Uterus (tissue), 4 donors: ENCODE results near the gene TMEM178B. TPM values are rescaled to one million over a fixed set of nuclear protein-coding genes. Genes with fewer than 3 reads are reported as not detected.

Experiments used
- DNase-seq, 2 donors: peaks; one replicate each; pipeline ENCODE4 v3.0.0-alpha.2; 2019 to 2020
- H3K27ac ChIP-seq, 2 donors: fragments of 200-600 bp; sonication (generic); 1 replicate in 1 of 2; 2 replicates in 1 of 2; pipeline ENCODE4 v1.5.1; 2016 to 2018
- H3K27me3 ChIP-seq, 2 donors: fragments of 200-600 bp; sonication (generic); one replicate each; pipeline ENCODE4 v1.5.1; 2018 to 2019; ENCODE audit warnings: control low read depth in 1 of 2
- H3K36me3 ChIP-seq, 2 donors: fragments of 200-600 bp; sonication (generic); one replicate each; pipeline ENCODE4 v1.5.1; 2019; ENCODE audit warnings: control low read depth in 1 of 2
- H3K4me1 ChIP-seq, 2 donors: fragments of 200-600 bp; sonication (generic); one replicate each; pipeline ENCODE4 v1.5.1; 2018 to 2019; ENCODE audit warnings: control low read depth in 1 of 2
- H3K4me3 ChIP-seq, 2 donors: fragments of 200-600 bp; sonication (generic); 1 replicate in 1 of 2; 2 replicates in 1 of 2; pipeline ENCODE4 v1.5.1; 2018 to 2019; ENCODE audit warnings: mild to moderate bottlenecking in 1 of 2
- H3K9me3 ChIP-seq, 2 donors: fragments of 200-600 bp; sonication (generic); one replicate each; pipeline ENCODE4 v1.5.1; 2019; ENCODE audit warnings: control low read depth in 1 of 2
- POLR2A ChIP-seq, 2 donors: fragments of 450-650 bp; IDR thresholded peaks; one replicate each; pipeline ENCODE4 v1.6.1; 2016; ENCODE audit warnings: antibody characterized with exemption in 2 of 2, mild to moderate bottlenecking in 1 of 2, moderate library complexity in 1 of 2
- intact Hi-C: fragments of 100-400 bp; cut with DNase I; formaldehyde crosslinking; loops from one replicate; pipeline ENCODE4 v1.15.1; 2023; ENCODE audit warnings: low total_unique reads
- total RNA-seq, 4 donors: library from RNA; depleted of rRNA in 3 of 4; stranded (reverse); fragments of >200 nt in 3 of 4; gene quantifications; one replicate each; pipeline versions ENCODE4 v1.1.0 to v1.2.4, GENCODE V29; 2014 to 2023
- TF ChIP-seq, protein P1 (sequence below), 4 experiments: fragments of 200-600 bp in 2 of 4; fragments of 450-650 bp in 2 of 4; sonication (generic) in 2 of 4; IDR thresholded peaks; one replicate each; pipeline ENCODE4 v1.5.1; 2016 to 2019; ENCODE audit warnings: antibody characterized with exemption in 4 of 4, mild to moderate bottlenecking in 2 of 4, moderate library complexity in 1 of 4
- donor health status: DM: yes; HTN: yes; CAD: no.

The TMEM178B gene
- total RNA-seq, 4 donors from 2014 or later, result 0.76 to 3.0 TPM; not detected in 2

DNA sequence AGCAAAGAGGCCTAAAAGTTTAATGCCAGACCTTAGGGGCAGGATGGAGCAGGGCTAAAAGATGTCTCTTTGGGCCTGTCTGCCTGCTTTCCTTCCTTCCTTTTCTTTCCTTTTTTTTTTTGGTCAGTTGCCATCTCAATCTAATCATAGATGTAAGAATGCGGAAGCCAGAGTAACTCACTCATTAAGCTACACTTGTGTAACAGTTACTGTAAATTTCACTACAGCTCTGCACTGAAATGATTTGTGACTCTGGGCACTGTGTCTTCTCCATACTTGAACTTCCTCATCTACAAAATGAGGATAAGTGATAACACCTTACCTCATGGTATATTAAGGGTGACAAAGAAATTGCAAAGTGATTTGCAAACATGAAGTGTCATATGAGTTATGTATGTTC lies 401.8 kb downstream of the TMEM178B start:
- TF ChIP-seq POLR2A (IDR thresholded peaks at IDR 0.05), result no peak
- TF ChIP-seq, protein P1, sequence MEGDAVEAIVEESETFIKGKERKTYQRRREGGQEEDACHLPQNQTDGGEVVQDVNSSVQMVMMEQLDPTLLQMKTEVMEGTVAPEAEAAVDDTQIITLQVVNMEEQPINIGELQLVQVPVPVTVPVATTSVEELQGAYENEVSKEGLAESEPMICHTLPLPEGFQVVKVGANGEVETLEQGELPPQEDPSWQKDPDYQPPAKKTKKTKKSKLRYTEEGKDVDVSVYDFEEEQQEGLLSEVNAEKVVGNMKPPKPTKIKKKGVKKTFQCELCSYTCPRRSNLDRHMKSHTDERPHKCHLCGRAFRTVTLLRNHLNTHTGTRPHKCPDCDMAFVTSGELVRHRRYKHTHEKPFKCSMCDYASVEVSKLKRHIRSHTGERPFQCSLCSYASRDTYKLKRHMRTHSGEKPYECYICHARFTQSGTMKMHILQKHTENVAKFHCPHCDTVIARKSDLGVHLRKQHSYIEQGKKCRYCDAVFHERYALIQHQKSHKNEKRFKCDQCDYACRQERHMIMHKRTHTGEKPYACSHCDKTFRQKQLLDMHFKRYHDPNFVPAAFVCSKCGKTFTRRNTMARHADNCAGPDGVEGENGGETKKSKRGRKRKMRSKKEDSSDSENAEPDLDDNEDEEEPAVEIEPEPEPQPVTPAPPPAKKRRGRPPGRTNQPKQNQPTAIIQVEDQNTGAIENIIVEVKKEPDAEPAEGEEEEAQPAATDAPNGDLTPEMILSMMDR (IDR thresholded peaks at IDR 0.05), result no peak
- H3K27me3 ChIP-seq, result no peaks in the 10 kb centered on the region
- H3K9me3 ChIP-seq, result no peaks in the 10 kb centered on the region
- intact Hi-C loops, result no loop called here
- H3K36me3 ChIP-seq, result no peaks in the 10 kb centered on the region
- no peak for DNase-seq
- H3K27ac ChIP-seq, result no peak overlapping the region
- no peak overlapping the region for H3K4me3 ChIP-seq
- H3K4me1 ChIP-seq, result no peaks in the 10 kb centered on the region

- Histone ChIP-seq H3K27ac (no peak overlapping the region), H3K27me3 (no peaks in the 10 kb centered on the region), H3K4me1 (no peaks in the 10 kb centered on the region), H3K4me3 (no peak overlapping the region), H3K9me3 (no peaks in the 10 kb centered on the region), H3K36me3 (no peaks in the 10 kb centered on the region)
- no peak for DNase-seq
- no peak for TF ChIP-seq POLR2A (IDR thresholded peaks at IDR 0.05)
- TF ChIP-seq, protein P1 (IDR thresholded peaks at IDR 0.05), result no peak
- intact Hi-C loops, result no loop called here
These were observed 404.0 kb downstream of the TMEM178B start for GRCh38 chr7:141477865-141478264.

GRCh38 chr7:141478845-141479244 lies 405.0 kb downstream of the TMEM178B start:
- TF ChIP-seq POLR2A (IDR thresholded peaks at IDR 0.05), result no peak
- TF ChIP-seq, protein P1 (IDR thresholded peaks at IDR 0.05), result no peak
- intact Hi-C loops, result no loop called here
- Histone ChIP-seq H3K9me3 (no peaks in the 10 kb centered on the region), H3K36me3 (no peaks in the 10 kb centered on the region), H3K27me3 (no peaks in the 10 kb centered on the region), H3K4me1 (no peaks in the 10 kb centered on the region), H3K27ac (no peak overlapping the region), H3K4me3 (no peak overlapping the region)
- no peak for DNase-seq

- no peaks in the 10 kb centered on the region for H3K27me3 ChIP-seq
- no peaks in the 10 kb centered on the region for H3K9me3 ChIP-seq
- no peaks in the 10 kb centered on the region for H3K4me1 ChIP-seq
- H3K27ac ChIP-seq, result no peak overlapping the region
- no peak for DNase-seq
- no peak for TF ChIP-seq POLR2A (IDR thresholded peaks at IDR 0.05)
- no peaks in the 10 kb centered on the region for H3K36me3 ChIP-seq
- H3K4me3 ChIP-seq, result no peak overlapping the region
- intact Hi-C loops, result no loop called here
These were observed 407.1 kb downstream of the TMEM178B start for GRCh38 chr7:141480953-141481352.

GRCh38 chr7:141481971-141482370 lies 408.1 kb downstream of the TMEM178B start:
- TF ChIP-seq, protein P1 (IDR thresholded peaks at IDR 0.05), result no peak
- TF ChIP-seq POLR2A (IDR thresholded peaks at IDR 0.05), result no peak
- Histone ChIP-seq H3K4me1 (no peaks in the 10 kb centered on the region), H3K27me3 (no peaks in the 10 kb centered on the region), H3K36me3 (no peaks in the 10 kb centered on the region), H3K9me3 (no peaks in the 10 kb centered on the region), H3K4me3 (no peak overlapping the region), H3K27ac (no peak overlapping the region)
- intact Hi-C loops, result no loop called here
- DNase-seq, result no peak

- H3K27ac ChIP-seq, result no peak overlapping the region
- no peaks in the 10 kb centered on the region for H3K36me3 ChIP-seq
- H3K9me3 ChIP-seq, result no peaks in the 10 kb centered on the region
- no peak overlapping the region for H3K4me3 ChIP-seq
- DNase-seq, result no peak
- no peaks in the 10 kb centered on the region for H3K4me1 ChIP-seq
- intact Hi-C loops, result no loop called here
- TF ChIP-seq, protein P1 (IDR thresholded peaks at IDR 0.05), result no peak
- TF ChIP-seq POLR2A (IDR thresholded peaks at IDR 0.05), result no peak
- H3K27me3 ChIP-seq, result no peaks in the 10 kb centered on the region
These were observed 409.2 kb downstream of the TMEM178B start for GRCh38 chr7:141483044-141483443.
